BLaER1 (cell line): Measurements from ENCODE around the gene HMX1.
A peak's percentile ranks its signal among the peaks of the same experiment; 100 is the strongest.

Source experiments
- H3K27ac ChIP-seq: shearing (Covaris generic); formaldehyde crosslinking; 2 replicates; pipeline ENCODE4 v1.8.1; 2022
- H3K27me3 ChIP-seq: shearing (Covaris generic); formaldehyde crosslinking; 2 replicates; pipeline ENCODE4 v1.8.1; 2022
- H3K36me3 ChIP-seq: shearing (Covaris generic); formaldehyde crosslinking; 2 replicates; pipeline ENCODE4 v1.8.1; 2022
- H3K4me1 ChIP-seq: shearing (Covaris generic); formaldehyde crosslinking; 2 replicates; pipeline ENCODE4 v1.8.1; 2022
- H3K4me2 ChIP-seq: shearing (Covaris generic); formaldehyde crosslinking; 2 replicates; pipeline ENCODE4 v1.8.1; 2022
- H3K4me3 ChIP-seq: shearing (Covaris generic); formaldehyde crosslinking; 2 replicates; pipeline ENCODE4 v1.8.1; 2022
- H3K9ac ChIP-seq: shearing (Covaris generic); formaldehyde crosslinking; 2 replicates; pipeline ENCODE4 v1.8.1; 2022
- H3K9me3 ChIP-seq: shearing (Covaris generic); formaldehyde crosslinking; 2 replicates; pipeline ENCODE4 v1.8.1; 2022
- H4K20me1 ChIP-seq: shearing (Covaris generic); formaldehyde crosslinking; 2 replicates; pipeline ENCODE4 v1.8.1; 2022
- Cebpa-rat ChIP-seq: shearing (Covaris generic); IDR thresholded peaks from 2 replicates; pipeline ENCODE4 v1.8.1; 2022

HMX1 gene

DNA sequence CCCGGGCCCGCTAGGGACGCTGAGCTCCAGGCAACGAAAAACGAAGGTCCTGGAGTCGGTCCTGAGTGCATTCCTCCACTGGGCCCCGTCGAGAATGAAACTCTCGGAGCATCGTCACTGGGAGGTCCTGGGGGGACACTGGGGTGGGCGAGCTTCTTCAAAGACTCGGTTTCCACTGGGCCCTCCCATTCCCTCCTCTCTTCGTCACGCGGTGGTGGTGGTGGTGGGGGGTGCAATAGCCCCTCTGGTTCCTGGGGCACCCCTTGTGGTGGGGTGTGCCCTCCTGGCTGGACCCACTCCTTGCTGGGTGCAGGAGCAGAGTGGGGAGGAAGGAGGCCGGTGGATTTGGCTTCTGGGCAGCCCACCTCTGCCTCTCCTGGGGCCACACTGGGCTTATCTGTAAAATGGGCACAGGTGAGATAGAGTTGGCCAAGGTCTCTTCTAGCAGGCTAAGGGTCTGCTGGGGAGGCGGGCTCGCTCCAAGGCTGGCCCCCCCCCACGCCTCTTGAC is 12.9 kb downstream of the HMX1 start:
- H3K4me1 ChIP-seq = peaks cover 35% of the 10 kb centered on the region
- TF ChIP-seq Cebpa-rat = no peak
- H3K27me3 ChIP-seq = peaks cover 98% of the 10 kb centered on the region
- peak overlapping the region; percentile 75; the same call in 1 of the 2 replicates for H3K4me2 ChIP-seq
- H3K9ac ChIP-seq = no peak overlapping the region
- H3K4me3 ChIP-seq = peak overlapping the region; percentile 58
- peaks cover 26% of the 10 kb centered on the region for H3K9me3 ChIP-seq
- H3K27ac ChIP-seq = no peak overlapping the region
- H3K36me3 ChIP-seq = no peaks in the 10 kb centered on the region
- H4K20me1 ChIP-seq = peaks cover 71% of the 10 kb centered on the region

DNA sequence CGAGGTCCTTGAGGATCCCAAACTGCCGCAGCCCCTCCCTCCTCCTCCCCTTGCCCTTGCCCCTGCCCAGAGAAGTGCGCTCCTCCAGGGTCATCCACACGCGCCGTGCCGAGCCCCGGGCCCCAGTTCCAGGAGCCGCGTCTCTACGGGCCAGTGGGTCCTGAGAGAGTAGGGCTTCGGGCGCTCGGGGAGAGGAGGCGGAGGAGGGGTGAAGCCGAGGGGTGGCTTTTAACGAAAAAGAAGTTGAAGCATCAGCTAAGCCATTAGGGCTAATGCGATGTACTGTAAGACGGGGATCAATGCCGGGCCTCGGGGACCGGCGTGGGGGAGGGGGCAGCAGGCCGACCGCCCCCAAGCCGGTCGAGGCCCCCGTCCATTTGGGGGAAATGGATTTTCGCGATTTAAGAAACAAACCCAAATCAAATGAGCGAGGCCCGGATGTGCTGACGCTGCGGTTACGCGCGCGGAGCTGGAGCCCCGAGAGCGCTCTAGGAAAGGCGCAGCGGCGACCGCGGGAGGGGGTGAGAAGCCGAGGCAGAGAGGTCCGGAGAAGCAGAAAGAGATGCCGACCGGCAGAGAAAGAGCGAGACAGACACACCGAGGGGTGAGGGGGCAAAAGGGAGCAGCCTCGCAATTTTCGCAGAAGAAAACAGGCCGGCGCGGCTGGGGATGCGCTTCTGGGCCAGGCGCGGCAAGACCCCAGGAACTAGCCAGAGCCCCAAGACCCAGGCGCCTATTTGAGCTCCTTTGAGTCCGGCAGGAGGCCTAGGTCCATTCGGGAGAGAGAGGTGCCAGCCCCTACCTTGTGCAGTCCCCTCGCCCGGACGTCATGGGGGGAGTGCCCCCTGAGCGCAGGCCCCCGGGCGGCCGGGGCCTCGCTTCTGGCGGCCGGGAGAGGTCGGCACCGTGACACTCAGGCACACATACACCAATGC is 13.6 kb downstream of the HMX1 start:
- Histone ChIP-seq H3K27me3 (peaks cover 91% of the 10 kb centered on the region), H3K4me3 (peak overlapping the region; percentile 58), H3K4me1 (peaks cover 35% of the 10 kb centered on the region), H3K36me3 (no peaks in the 10 kb centered on the region), H3K4me2 (peak overlapping the region; percentile 75), H3K9me3 (peaks cover 26% of the 10 kb centered on the region), H4K20me1 (peaks cover 64% of the 10 kb centered on the region), H3K27ac (no peak overlapping the region), H3K9ac (no peak overlapping the region)
- no peak for TF ChIP-seq Cebpa-rat

DNA sequence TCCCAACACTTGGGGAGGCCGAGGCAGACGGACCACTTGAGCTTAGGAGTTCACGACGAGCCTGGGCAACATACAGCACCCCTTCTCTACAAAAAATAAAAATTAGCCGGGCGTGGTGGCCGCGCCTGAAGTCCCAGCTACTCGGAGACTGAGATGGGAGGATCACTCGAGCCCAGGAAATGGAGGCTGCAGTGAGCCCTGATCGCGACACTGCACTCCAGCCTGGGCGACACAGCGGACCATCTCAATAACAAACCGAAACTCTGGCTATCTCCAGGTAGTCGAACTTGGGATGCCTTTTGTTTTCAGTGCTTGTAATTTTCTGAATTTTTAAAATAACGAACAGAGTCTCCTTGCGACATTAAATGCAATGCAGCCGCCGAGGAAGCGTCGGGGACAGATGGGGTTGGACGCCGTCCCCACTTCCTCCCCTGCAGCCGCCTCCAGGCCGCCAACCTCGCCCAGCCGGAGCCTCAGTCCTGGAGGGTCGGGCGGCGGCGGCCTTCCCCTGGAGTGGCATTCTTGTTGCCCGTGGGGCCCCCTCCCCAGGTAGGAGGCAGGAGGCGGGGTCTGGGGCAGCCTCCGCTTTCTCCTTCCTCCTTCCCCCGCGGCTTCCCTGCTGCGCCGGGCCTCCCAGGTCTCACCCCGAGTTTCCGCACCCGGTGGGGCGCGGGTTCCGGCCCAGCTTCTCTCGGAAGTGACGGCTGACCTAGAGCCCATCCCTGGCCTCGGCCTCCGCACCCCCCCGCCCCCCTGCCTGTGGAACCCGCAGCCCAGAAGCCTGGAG is 14.6 kb downstream of the HMX1 start:
- Histone ChIP-seq H3K27ac (no peak overlapping the region), H4K20me1 (peaks cover 59% of the 10 kb centered on the region), H3K27me3 (peaks cover 81% of the 10 kb centered on the region), H3K4me1 (peaks cover 41% of the 10 kb centered on the region), H3K36me3 (no peaks in the 10 kb centered on the region), H3K9me3 (peaks cover 32% of the 10 kb centered on the region), H3K4me2 (peak overlapping the region; percentile 75), H3K9ac (no peak overlapping the region), H3K4me3 (peak overlapping the region; percentile 58)
- no peak for TF ChIP-seq Cebpa-rat

DNA sequence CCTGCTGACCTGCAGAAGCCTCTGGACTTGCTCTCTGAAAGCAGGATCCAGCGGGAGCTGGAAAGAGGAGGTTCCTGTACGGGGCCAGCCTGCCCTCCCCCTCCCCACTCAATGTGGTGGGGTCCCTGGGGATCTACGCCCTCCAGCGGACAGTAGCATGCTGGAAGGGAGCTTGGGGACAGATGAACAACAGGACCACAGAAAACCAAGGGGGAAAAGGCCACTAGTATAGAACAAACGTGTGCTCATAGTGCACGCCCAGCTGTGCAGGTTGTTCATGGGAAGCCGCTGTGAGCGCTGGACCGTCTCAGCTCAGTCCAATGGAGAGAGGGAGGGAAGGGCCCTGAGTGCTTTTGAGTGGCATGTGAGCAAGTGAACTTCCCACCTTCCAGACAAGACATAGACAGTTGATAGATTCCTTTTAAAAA is 15.8 kb downstream of the HMX1 start:
- no peak overlapping the region for H3K4me3 ChIP-seq

DNA sequence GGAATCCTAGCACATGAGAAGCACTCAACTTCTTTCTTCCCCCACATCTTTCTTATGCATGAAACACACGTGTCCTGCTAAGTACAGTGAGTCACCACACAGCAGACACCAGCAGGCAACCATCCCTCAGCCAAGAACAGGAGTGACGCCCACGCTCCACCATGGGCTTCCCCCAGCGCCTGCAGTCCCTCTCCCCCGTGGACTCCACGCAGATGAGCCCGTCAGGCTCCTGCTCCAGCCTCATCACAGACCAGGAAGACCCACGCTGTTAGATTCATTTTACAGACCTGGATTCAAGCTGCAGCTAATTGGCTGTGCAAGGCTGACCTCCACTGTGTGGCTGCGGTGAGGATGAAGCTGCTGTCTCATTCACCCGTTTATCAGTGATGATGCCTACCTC is 16.7 kb downstream of the HMX1 start:
- H3K4me1 ChIP-seq = peaks cover 43% of the 10 kb centered on the region
- peaks cover 60% of the 10 kb centered on the region for H3K27me3 ChIP-seq
- H3K9me3 ChIP-seq = peaks cover 13% of the 10 kb centered on the region; the same call in 1 of the 2 replicates
- H3K36me3 ChIP-seq = no peaks in the 10 kb centered on the region
- peaks cover 42% of the 10 kb centered on the region for H4K20me1 ChIP-seq
- no peak overlapping the region for H3K9ac ChIP-seq
- TF ChIP-seq Cebpa-rat = no peak
- no peak overlapping the region for H3K4me2 ChIP-seq
- H3K4me3 ChIP-seq = no peak overlapping the region
- no peak overlapping the region for H3K27ac ChIP-seq

More for the DNA sequence above, 15.8 kb downstream of the HMX1 start:
- Histone ChIP-seq H3K9ac (no peak overlapping the region), H3K4me2 (peak overlapping the region; percentile 47), H4K20me1 (peaks cover 49% of the 10 kb centered on the region), H3K27ac (no peak overlapping the region), H3K36me3 (no peaks in the 10 kb centered on the region), H3K9me3 (peaks cover 21% of the 10 kb centered on the region), H3K27me3 (peaks cover 69% of the 10 kb centered on the region), H3K4me1 (peaks cover 43% of the 10 kb centered on the region)
- TF ChIP-seq Cebpa-rat = no peak

DNA sequence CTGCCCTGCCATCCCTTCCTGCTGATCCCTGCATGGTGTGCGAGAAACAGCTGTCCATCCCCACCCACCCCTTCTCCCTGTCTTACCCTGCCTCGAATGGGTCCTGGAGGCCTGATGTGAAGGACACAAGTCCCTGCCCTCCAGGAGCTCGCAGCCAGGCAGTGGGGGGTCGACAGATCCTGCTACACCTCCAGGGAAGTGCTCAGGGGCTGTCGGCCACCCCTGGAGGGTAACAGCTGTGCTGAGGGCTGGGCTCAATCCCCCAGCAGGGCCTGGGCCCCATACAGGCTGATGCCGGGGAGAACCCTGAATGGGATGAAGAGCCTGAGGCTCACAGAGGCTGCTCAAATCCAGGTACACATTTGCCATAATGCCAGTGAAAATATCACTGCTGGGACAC is 17.6 kb downstream of the HMX1 start:
- no peaks in the 10 kb centered on the region for H3K36me3 ChIP-seq
- H3K4me1 ChIP-seq = peaks cover 43% of the 10 kb centered on the region
- no peak overlapping the region for H3K9ac ChIP-seq
- H3K9me3 ChIP-seq = peaks cover 6% of the 10 kb centered on the region; the same call in 1 of the 2 replicates
- peaks cover 38% of the 10 kb centered on the region for H4K20me1 ChIP-seq
- no peak overlapping the region for H3K4me2 ChIP-seq
- no peak overlapping the region for H3K27ac ChIP-seq
- H3K27me3 ChIP-seq = peaks cover 51% of the 10 kb centered on the region
- no peak overlapping the region for H3K4me3 ChIP-seq
- no peak for TF ChIP-seq Cebpa-rat

DNA sequence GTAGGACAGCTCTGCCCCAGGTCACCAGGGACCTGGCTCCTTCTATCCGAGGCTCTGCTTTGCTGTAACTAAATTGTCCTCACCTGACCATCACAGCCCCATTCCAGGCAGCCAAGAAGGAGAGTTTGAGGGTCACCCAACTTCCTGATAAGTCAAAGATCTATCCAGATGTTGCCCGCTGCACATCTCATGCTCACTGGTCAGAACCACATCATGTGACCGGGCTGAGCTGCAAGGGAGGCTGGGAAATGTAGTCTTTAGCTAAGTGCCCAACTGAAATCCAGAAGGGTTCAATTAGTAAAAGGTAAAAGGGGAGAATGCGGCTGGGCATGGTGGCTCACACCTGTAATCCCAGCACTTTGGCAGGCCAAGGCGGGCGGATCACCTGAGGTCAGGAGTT is 18.4 kb downstream of the HMX1 start:
- H4K20me1 ChIP-seq = peaks cover 30% of the 10 kb centered on the region
- H3K9me3 ChIP-seq = peaks cover 6% of the 10 kb centered on the region; the same call in 1 of the 2 replicates
- no peak overlapping the region for H3K4me3 ChIP-seq
- no peak for TF ChIP-seq Cebpa-rat
- peaks cover 39% of the 10 kb centered on the region for H3K4me1 ChIP-seq
- H3K27me3 ChIP-seq = peaks cover 43% of the 10 kb centered on the region
- H3K4me2 ChIP-seq = no peak overlapping the region
- no peak overlapping the region for H3K9ac ChIP-seq
- H3K27ac ChIP-seq = no peak overlapping the region
- no peaks in the 10 kb centered on the region for H3K36me3 ChIP-seq

DNA sequence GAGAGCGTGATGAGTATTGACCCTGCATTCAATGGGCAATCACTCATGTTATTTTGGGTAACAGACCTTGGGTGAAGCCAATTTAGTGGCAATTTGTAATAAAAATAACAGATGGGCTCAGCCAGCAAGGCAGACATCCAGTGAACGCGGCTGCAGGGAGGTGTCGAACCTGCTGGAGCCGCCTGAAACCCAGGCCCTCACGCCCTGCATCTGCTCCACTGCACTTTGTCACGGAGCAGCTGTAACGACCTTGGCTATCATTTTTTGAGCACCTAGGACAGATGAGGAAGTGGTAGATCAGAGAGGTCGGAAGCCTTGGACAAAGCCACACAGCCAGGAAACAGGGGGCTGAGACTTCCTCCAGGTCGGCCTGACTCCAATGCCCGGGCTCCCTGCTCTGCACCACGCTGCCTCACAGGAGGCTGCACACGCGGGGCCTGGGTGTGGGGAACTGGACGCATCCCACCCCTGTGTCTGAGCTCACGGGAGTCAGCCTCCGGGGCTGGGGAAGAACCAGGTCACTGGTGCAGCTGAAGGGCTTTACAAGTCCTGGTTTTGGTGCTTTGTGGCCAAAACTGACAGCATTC is 19.4 kb downstream of the HMX1 start:
- Histone ChIP-seq H3K4me1 (peaks cover 28% of the 10 kb centered on the region), H3K36me3 (no peaks in the 10 kb centered on the region), H3K9me3 (peaks cover 6% of the 10 kb centered on the region; the same call in 1 of the 2 replicates), H3K27me3 (peaks cover 33% of the 10 kb centered on the region), H3K4me2 (0 out of 2 replicates have a peak overlapping the region, but pooled peaks have one; percentile 16), H3K9ac (no peak overlapping the region), H3K27ac (no peak overlapping the region), H3K4me3 (no peak overlapping the region), H4K20me1 (peaks cover 20% of the 10 kb centered on the region)
- TF ChIP-seq Cebpa-rat = no peak
